ENCODE results near the gene SLC25A41. TPM values are rescaled to one million over a fixed set of nuclear protein-coding genes. Genes with fewer than 3 reads are reported as not detected.

SLC25A41 gene
- polyA plus RNA-seq, 3 donors = not detected

DNA sequence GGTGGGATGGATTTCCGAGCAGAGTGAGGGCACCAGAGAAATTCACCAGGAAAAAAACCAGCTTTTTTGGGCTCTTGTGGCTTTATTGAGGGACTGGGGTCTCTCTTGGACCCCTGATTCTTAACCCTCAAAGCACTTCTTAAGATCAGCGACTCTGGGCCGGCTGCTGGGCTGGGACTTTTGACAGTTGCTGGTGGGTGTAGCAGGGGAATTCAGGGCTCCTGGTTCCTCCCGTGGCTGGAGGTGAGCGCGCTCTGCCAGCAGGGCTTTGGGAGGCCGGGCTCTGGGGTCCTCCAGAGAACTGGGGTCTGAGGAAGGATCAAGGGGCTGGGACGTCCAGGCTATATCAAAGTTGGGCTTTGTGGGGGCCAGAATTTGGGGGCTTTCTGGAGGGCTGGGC is 33.8 kb upstream of the SLC25A41 start:
- Mint-ChIP-seq H3K27ac (peak overlapping the region in 1 of 7 donors; percentile 4), H3K4me1 (peaks cover 7% of the 10 kb centered on the region), H3K27me3 (ENCODE audit: low read depth in 3 of 3) (peaks cover 22 to 32% (median 30%) of the 10 kb centered on the region in 3 donors), H3K36me3 (peaks cover 31 to 41% of the 10 kb centered on the region in 2 donors), H3K9me3 (peaks cover 0 to 5% (median 0%) of the 10 kb centered on the region in 7 donors), H3K4me3 (no peak overlapping the region)
- Histone ChIP-seq H3K9me3 (replicated peaks in 1 of 2; ENCODE audit: control insufficient read depth in 1 of 2, insufficient read depth in 1 of 2, low read length in 2 of 2) (peaks cover 3 to 4% of the 10 kb centered on the region in 2 donors), H3K27me3 (ENCODE audit: control insufficient read depth in 2 of 2, insufficient read depth in 2 of 2, low read length in 2 of 2) (peaks cover 0 to 21% of the 10 kb centered on the region in 2 donors), H3K9ac (ENCODE audit: insufficient read depth, low read length, poor library complexity, severe bottlenecking) (no peak overlapping the region), H2AFZ (ENCODE audit: insufficient read depth, low read depth, low read length, poor library complexity, severe bottlenecking) (no peak overlapping the region), H3K4me1 (ENCODE audit: control insufficient read depth in 1 of 2, insufficient read depth in 2 of 2, low read length in 2 of 2) (peaks cover 5 to 8% of the 10 kb centered on the region in 2 donors), H4K20me1 (ENCODE audit: insufficient read depth, low read length) (no peaks in the 10 kb centered on the region), H3K36me3 (replicated peaks in 1 of 2; ENCODE audit: control insufficient read depth in 1 of 2, insufficient read depth in 2 of 2, low read length in 2 of 2) (peaks cover 17 to 41% of the 10 kb centered on the region in 2 donors), H3K4me2 (replicated peaks; ENCODE audit: extremely low read depth, low read length, poor library complexity, severe bottlenecking) (no peak overlapping the region), H3K27ac (ENCODE audit: low read depth in 1 of 2, low read length in 2 of 2) (no peak overlapping the region), H3K79me2 (ENCODE audit: insufficient read depth, low read length) (no peaks in the 10 kb centered on the region), H3K4me3 (replicated peaks in 1 of 3; ENCODE audit: low read depth in 2 of 3, low read length in 3 of 3) (no peak overlapping the region)
- DNase-seq = no peak
- TF ChIP-seq CTCF (IDR thresholded peaks at IDR 0.05) = no peak
- WGBS (ENCODE audit: insufficient coverage) = 92% methylated on average over 7 of the region's 8 CpGs
- intact Hi-C loops (cut with micrococcal nuclease) = no loop called here

DNA sequence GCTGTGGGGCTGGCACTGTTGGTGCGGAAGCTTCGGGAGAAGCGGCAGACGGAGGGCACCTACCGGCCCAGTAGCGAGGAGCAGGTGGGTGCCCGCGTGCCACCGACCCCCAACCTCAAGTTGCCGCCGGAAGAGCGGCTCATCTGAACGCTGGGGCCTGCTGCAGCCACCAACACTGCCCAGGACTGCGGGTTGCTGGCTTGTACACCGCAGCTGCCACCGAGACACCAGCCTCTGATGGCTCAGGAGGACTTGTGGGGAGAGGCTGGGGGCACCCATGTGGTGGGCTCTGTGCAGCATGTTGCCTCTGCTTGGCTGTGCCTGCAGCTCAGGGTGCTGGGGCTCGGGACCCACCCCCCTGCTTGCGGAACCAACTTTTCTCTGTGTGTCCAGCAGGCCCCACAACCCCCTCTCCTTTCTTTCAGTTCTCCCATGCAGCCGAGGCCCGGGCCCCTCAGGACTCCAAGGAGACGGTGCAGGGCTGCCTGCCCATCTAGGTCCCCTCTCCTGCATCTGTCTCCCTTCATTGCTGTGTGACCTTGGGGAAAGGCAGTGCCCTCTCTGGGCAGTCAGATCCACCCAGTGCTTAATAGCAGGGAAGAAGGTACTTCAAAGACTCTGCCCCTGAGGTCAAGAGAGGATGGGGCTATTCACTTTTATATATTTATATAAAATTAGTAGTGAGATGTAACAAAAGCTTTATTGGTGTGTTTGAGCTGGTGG is 33.1 kb upstream of the SLC25A41 start:
- Mint-ChIP-seq H3K27ac (no peak overlapping the region), H3K4me1 (peaks cover 7% of the 10 kb centered on the region), H3K9me3 (peaks cover 0 to 5% (median 0%) of the 10 kb centered on the region in 7 donors), H3K4me3 (no peak overlapping the region), H3K36me3 (peaks cover 31 to 35% of the 10 kb centered on the region in 2 donors), H3K27me3 (ENCODE audit: low read depth in 3 of 3) (peaks cover 22 to 33% (median 32%) of the 10 kb centered on the region in 3 donors)
- no peaks in the 10 kb centered on the region for H4K20me1 ChIP-seq (ENCODE audit: insufficient read depth, low read length)
- H3K79me2 ChIP-seq (ENCODE audit: insufficient read depth, low read length) = no peaks in the 10 kb centered on the region
- H3K9me3 ChIP-seq (replicated peaks in 1 of 2; ENCODE audit: control insufficient read depth in 1 of 2, insufficient read depth in 1 of 2, low read length in 2 of 2) = peaks cover 3 to 4% of the 10 kb centered on the region in 2 donors
- WGBS (ENCODE audit: insufficient coverage) = 92% methylated on average over 19 of the region's 21 CpGs
- no peak for TF ChIP-seq CTCF (IDR thresholded peaks at IDR 0.05)
- no peak overlapping the region for H2AFZ ChIP-seq (ENCODE audit: insufficient read depth, low read depth, low read length, poor library complexity, severe bottlenecking)
- H3K27ac ChIP-seq (ENCODE audit: low read depth in 1 of 2, low read length in 2 of 2) = no peak overlapping the region
- peaks cover 5 to 8% of the 10 kb centered on the region in 2 donors for H3K4me1 ChIP-seq (ENCODE audit: control insufficient read depth in 1 of 2, insufficient read depth in 2 of 2, low read length in 2 of 2)
- peaks cover 0 to 25% of the 10 kb centered on the region in 2 donors for H3K27me3 ChIP-seq (ENCODE audit: control insufficient read depth in 2 of 2, insufficient read depth in 2 of 2, low read length in 2 of 2)
- no peak overlapping the region for H3K9ac ChIP-seq (ENCODE audit: insufficient read depth, low read length, poor library complexity, severe bottlenecking)
- intact Hi-C loops (cut with micrococcal nuclease) = no loop called here
- no peak overlapping the region for H3K4me2 ChIP-seq (replicated peaks; ENCODE audit: extremely low read depth, low read length, poor library complexity, severe bottlenecking)
- H3K4me3 ChIP-seq (replicated peaks in 1 of 3; ENCODE audit: low read depth in 2 of 3, low read length in 3 of 3) = no peak overlapping the region
- no peak for DNase-seq
- peaks cover 14 to 37% of the 10 kb centered on the region in 2 donors for H3K36me3 ChIP-seq (replicated peaks in 1 of 2; ENCODE audit: control insufficient read depth in 1 of 2, insufficient read depth in 2 of 2, low read length in 2 of 2)

Data from CD14-positive monocyte (primary cell).